AG04450 (cell line): ENCODE results near the gene MAP1LC3B. TPM values are rescaled to one million over a fixed set of nuclear protein-coding genes. Genes with fewer than 3 reads are reported as not detected.

ENCODE experiments used
- CTCF ChIA-PET: fragments of 300-600, 350-600 bp; formaldehyde crosslinking; extraction: SDS; loops from one replicate; lab custom pipeline; 2022; ENCODE audit warnings: antibody characterized with exemption, inconsistent platforms; lab: Charles Lee
- POLR2A ChIA-PET: fragments of 350-600 bp; formaldehyde crosslinking; extraction: SDS; loops from one replicate; lab custom pipeline; 2021; ENCODE audit warnings: antibody characterized with exemption, inconsistent platforms; lab: Yijun Ruan, JAX
- DNase-seq: peaks from one replicate; pipeline ENCODE4 v3.0.0-alpha.2; 2011; ENCODE audit warnings: low read depth, low spot score
- H3K27ac ChIP-seq: one replicate; pipeline ENCODE4 v1.5.1; 2012; ENCODE audit warnings: low read depth, low read length, control low read depth
- H3K27me3 ChIP-seq: one replicate; pipeline ENCODE4 v1.6.0; 2012; ENCODE audit warnings: low read length; ENCODE audit not compliant: control insufficient read depth, insufficient read depth
- H3K4me3 ChIP-seq: 2 replicates; pipeline ENCODE4 v1.5.1; 2011; ENCODE audit warnings: mild to moderate bottlenecking, low read depth, low read length, control low read depth
- H3K9me3 ChIP-seq: 2 replicates; pipeline ENCODE4 v1.5.1; 2012; ENCODE audit warnings: low read length; ENCODE audit not compliant: control insufficient read depth, insufficient read depth
- CTCF ChIP-seq: IDR thresholded peaks from 2 replicates; pipeline ENCODE4 v1.5.1; 2011; ENCODE audit warnings: low read depth, low read length, control low read depth, inconsistent platforms
- polyA plus RNA-seq: library from polyadenylated mRNA; depleted of rRNA; stranded (reverse); fragments of >200 nt; gene quantifications from 2 replicates; pipeline ENCODE4 v1.2.3, GENCODE V29; 2011

Gene MAP1LC3B
- polyA plus RNA-seq, 1 experiment, result 70.1 TPM

GRCh38 chr16:87347932-87348615 lies 44.1 kb upstream of the MAP1LC3B start:
- POLR2A ChIA-PET, result interaction anchor here (1.6 kb wide), 1 partner anchor 35 kb away, joined by 4 read pairs; the partner anchor contains the start of gene FBXO31
- no peak for DNase-seq

GRCh38 chr16:87348616-87349157 lies 43.4 kb upstream of the MAP1LC3B start:
- H3K9me3 ChIP-seq, result no peaks in the 10 kb centered on the region; the same call in 1 of the 2 replicates
- no peak overlapping the region for H3K27ac ChIP-seq
- ChIA-PET CTCF (no interaction called here), POLR2A (interaction anchor here (1.6 kb wide), 1 partner anchor 35 kb away, joined by 4 read pairs; the partner anchor contains the start of gene FBXO31)
- no peak for DNase-seq
- no peak for TF ChIP-seq CTCF
- no peak overlapping the region for H3K4me3 ChIP-seq
- no peaks in the 10 kb centered on the region for H3K27me3 ChIP-seq

More at GRCh38 chr16:87347932-87348615, 44.1 kb upstream of the MAP1LC3B start:
- Histone ChIP-seq H3K27me3 (no peaks in the 10 kb centered on the region), H3K4me3 (no peak overlapping the region), H3K9me3 (no peaks in the 10 kb centered on the region; the same call in 1 of the 2 replicates), H3K27ac (no peak overlapping the region)
- TF ChIP-seq CTCF, result no peak
- CTCF ChIA-PET, result interaction anchor here (0.6 kb wide), 1 partner anchor 772 kb away, joined by 3 read pairs; no protein-coding TSS in a partner anchor

GRCh38 chr16:87350031-87350430 lies 42.1 kb upstream of the MAP1LC3B start:
- TF ChIP-seq CTCF, result no peak
- no peaks in the 10 kb centered on the region for H3K27me3 ChIP-seq
- no peak for DNase-seq
- H3K9me3 ChIP-seq, result no peaks in the 10 kb centered on the region; the same call in 1 of the 2 replicates
- CTCF ChIA-PET, result no interaction called here
- H3K4me3 ChIP-seq, result no peak overlapping the region
- no peak overlapping the region for H3K27ac ChIP-seq
- POLR2A ChIA-PET, result no interaction called here

GRCh38 chr16:87350681-87351319 lies 41.3 kb upstream of the MAP1LC3B start:
- H3K9me3 ChIP-seq, result no peaks in the 10 kb centered on the region; the same call in 1 of the 2 replicates
- ChIA-PET POLR2A (interaction anchor here (0.9 to 1.1 kb wide), 2 partner anchors 13 to 19 kb away, joined by 3 read pairs; no protein-coding TSS in a partner anchor), CTCF (no interaction called here)
- no peak overlapping the region; the same call in 1 of the 2 replicates for H3K4me3 ChIP-seq
- H3K27me3 ChIP-seq, result no peaks in the 10 kb centered on the region
- DNase-seq, result no peak
- no peak for TF ChIP-seq CTCF
- no peak overlapping the region for H3K27ac ChIP-seq

GRCh38 chr16:87351320-87351698 lies 40.8 kb upstream of the MAP1LC3B start:
- no peak for DNase-seq
- Histone ChIP-seq H3K4me3 (no peak overlapping the region), H3K9me3 (no peaks in the 10 kb centered on the region), H3K27ac (no peak overlapping the region), H3K27me3 (no peaks in the 10 kb centered on the region)
- no peak for TF ChIP-seq CTCF
- CTCF ChIA-PET, result no interaction called here
- POLR2A ChIA-PET, result interaction anchor here (0.9 to 1.1 kb wide), 2 partner anchors 13 to 19 kb away, joined by 3 read pairs; no protein-coding TSS in a partner anchor
